Sigmoid colon (tissue), 7 donors: ENCODE data around the gene TRPM3. TPM values are rescaled to one million over a fixed set of nuclear protein-coding genes. Genes with fewer than 3 reads are reported as not detected.

Source experiments
- DNase-seq: peaks from one replicate; pipeline ENCODE4 v3.0.0-alpha.2; 2019
- H3K27ac ChIP-seq, 4 donors: fragments of 200-600 bp; sonication (generic); one replicate each; pipeline ENCODE4 v1.5.1; 2016 to 2019; ENCODE audit warnings: mild to moderate bottlenecking in 1 of 4
- H3K27me3 ChIP-seq, 3 donors: fragments of 200-600 bp; sonication (generic); one replicate each; pipeline ENCODE4 v1.5.1; 2019; ENCODE audit warnings: mild to moderate bottlenecking in 1 of 3
- H3K36me3 ChIP-seq, 4 donors: fragments of 200-600 bp; sonication (generic); one replicate each; pipeline ENCODE4 v1.5.1; 2016 to 2019
- H3K4me1 ChIP-seq, 4 donors: fragments of 200-600 bp; sonication (generic); one replicate each; pipeline ENCODE4 v1.5.1; 2017 to 2019
- H3K4me3 ChIP-seq, 4 donors: fragments of 200-600 bp; sonication (generic); one replicate each; pipeline ENCODE4 v1.5.1; 2017 to 2019; ENCODE audit warnings: mild to moderate bottlenecking in 2 of 4, moderate library complexity in 1 of 4
- H3K9me3 ChIP-seq, 4 donors: fragments of 200-600 bp in 3 of 4; sonication (generic) in 3 of 4; one replicate each; pipeline versions ENCODE4 v1.5.1 to v1.6.1; 2013 to 2019
- CTCF ChIP-seq, 4 experiments: fragments of 450-650 bp in 3 of 4; fragments of 200-600 bp in 1 of 4; IDR thresholded peaks; one replicate each; pipeline ENCODE4 v1.5.1; 2016 to 2019; ENCODE audit warnings: antibody characterized with exemption in 4 of 4, mild to moderate bottlenecking in 3 of 4, moderate library complexity in 2 of 4
- EP300 ChIP-seq, 4 donors: sonication (generic); formaldehyde crosslinking; IDR thresholded peaks; one replicate each; pipeline ENCODE4 v1.6.1; 2017; ENCODE audit warnings: antibody characterized with exemption in 4 of 4
- POLR2A ChIP-seq, 2 donors: fragments of 450-650 bp; IDR thresholded peaks; one replicate each; pipeline ENCODE4 v1.6.1; 2016; ENCODE audit warnings: antibody characterized with exemption in 2 of 2, mild to moderate bottlenecking in 2 of 2, moderate library complexity in 2 of 2
- POLR2AphosphoS5 ChIP-seq, 4 donors: sonication (generic); formaldehyde crosslinking; IDR thresholded peaks; one replicate each; pipeline ENCODE4 v1.6.1; 2017; ENCODE audit warnings: antibody characterized with exemption in 4 of 4
- WGBS, 2 donors: extraction: QIAGEN DNeasy Blood & Tissue Kit; methylation state at CpG; one replicate each; pipeline ENCODE4 v1.1.7; 2013; 5-methylcytosine and 5-hydroxymethylcytosine counted together
- intact Hi-C: fragments of 100-400 bp; cut with DNase I; formaldehyde crosslinking; loops from one replicate; pipeline ENCODE4 v1.15.1; 2023
- polyA plus RNA-seq, 3 donors: library from polyadenylated mRNA; stranded (reverse); fragments of 200-250 nt; gene quantifications; one replicate each; pipeline ENCODE4 v1.2.3, GENCODE V29; 2013
- total RNA-seq, 4 donors: library from RNA; depleted of rRNA; stranded (reverse); fragments of >200 nt; gene quantifications; one replicate each; pipeline ENCODE4 v1.1.0, GENCODE V29; 2016
- donor health status: healthy with polysubstance abuse.
- donor health status: Bipolar disorder and iron deficiency.
- donor health status: healthy.

TRPM3 gene
- total and polyA plus RNA-seq, 7 donors: 0.07 to 1.8 (median 0.41) TPM; not detected in 2

GRCh38 chr9:70514273-70514672 lies 607.1 kb downstream of the TRPM3 start:
- Histone ChIP-seq H3K4me3 (no peak overlapping the region), H3K27ac (no peak overlapping the region), H3K27me3 (no peaks in the 10 kb centered on the region), H3K36me3 (no peaks in the 10 kb centered on the region), H3K4me1 (no peaks in the 10 kb centered on the region), H3K9me3 (no peaks in the 10 kb centered on the region)
- no peak for DNase-seq
- intact Hi-C loops: no loop called here
- 88 to 94% methylated on average over 2 of the region's 2 CpGs for WGBS, 2 donors
- TF ChIP-seq CTCF (IDR thresholded peaks at IDR 0.05) (no peak), EP300 (IDR thresholded peaks at IDR 0.05) (no peak), POLR2A (IDR thresholded peaks at IDR 0.05) (no peak), POLR2AphosphoS5 (IDR thresholded peaks at IDR 0.05) (no peak)

DNA sequence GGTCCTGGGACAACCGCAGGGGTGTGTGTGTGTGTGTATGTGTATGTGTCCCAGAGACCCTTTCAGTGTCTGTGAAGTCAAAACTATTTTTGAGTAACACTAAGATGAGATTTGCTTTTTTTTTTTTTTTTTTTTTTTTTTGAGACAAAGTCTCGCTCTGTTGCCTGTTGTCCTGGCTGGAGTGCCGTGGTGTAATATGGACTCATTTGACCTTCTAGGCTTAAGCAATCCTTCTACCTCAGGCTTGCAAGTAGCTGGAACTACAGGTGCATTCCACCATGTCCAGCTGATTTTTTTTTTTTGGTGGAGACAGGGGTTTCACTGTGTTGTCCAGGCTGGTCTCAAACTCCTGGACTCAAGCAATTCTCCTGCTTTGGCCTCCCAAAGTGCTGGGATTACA lies 609.6 kb downstream of the TRPM3 start:
- Histone ChIP-seq H3K4me1 (no peaks in the 10 kb centered on the region), H3K4me3 (no peak overlapping the region), H3K9me3 (no peaks in the 10 kb centered on the region), H3K36me3 (no peaks in the 10 kb centered on the region), H3K27me3 (no peaks in the 10 kb centered on the region), H3K27ac (no peak overlapping the region)
- TF ChIP-seq POLR2A (IDR thresholded peaks at IDR 0.05) (no peak), EP300 (IDR thresholded peaks at IDR 0.05) (no peak), CTCF (IDR thresholded peaks at IDR 0.05) (no peak), POLR2AphosphoS5 (IDR thresholded peaks at IDR 0.05) (no peak)
- intact Hi-C loops: no loop called here
- DNase-seq: no peak
- 94 to 95% methylated on average over 3 of the region's 3 CpGs for WGBS, 2 donors

GRCh38 chr9:70510157-70510770 lies 611.2 kb downstream of the TRPM3 start:
- DNase-seq: no peak
- H3K27me3 ChIP-seq: no peaks in the 10 kb centered on the region
- H3K4me1 ChIP-seq: peaks cover 0 to 7% (median 0%) of the 10 kb centered on the region in 4 donors
- H3K9me3 ChIP-seq: no peaks in the 10 kb centered on the region
- intact Hi-C loops: no loop called here
- H3K4me3 ChIP-seq: no peak overlapping the region
- WGBS, 2 donors: 63 to 87% methylated on average over 3 of the region's 3 CpGs
- no peak overlapping the region for H3K27ac ChIP-seq
- TF ChIP-seq CTCF (IDR thresholded peaks at IDR 0.05) (peak; percentile 11 to 43 (median 28)), POLR2A (IDR thresholded peaks at IDR 0.05) (no peak)
- H3K36me3 ChIP-seq: no peaks in the 10 kb centered on the region

GRCh38 chr9:70506159-70506558 lies 615.3 kb downstream of the TRPM3 start:
- H3K27ac ChIP-seq: no peak overlapping the region

GRCh38 chr9:70504834-70505233 lies 616.6 kb downstream of the TRPM3 start:
- H3K4me3 ChIP-seq: no peak overlapping the region
- no peak for DNase-seq
- no peak for TF ChIP-seq POLR2A (IDR thresholded peaks at IDR 0.05)
- TF ChIP-seq CTCF (IDR thresholded peaks at IDR 0.05): no peak
- TF ChIP-seq EP300 (IDR thresholded peaks at IDR 0.05): no peak
- no peak for TF ChIP-seq POLR2AphosphoS5 (IDR thresholded peaks at IDR 0.05)
- intact Hi-C loops: no loop called here
- H3K27ac ChIP-seq: peak overlapping the region in 1 of 4 donors; percentile 32
- H3K9me3 ChIP-seq: no peaks in the 10 kb centered on the region
- no peaks in the 10 kb centered on the region for H3K36me3 ChIP-seq
- WGBS, 2 donors: 48 to 85% methylated on average over 4 of the region's 4 CpGs
- no peaks in the 10 kb centered on the region for H3K27me3 ChIP-seq
- H3K4me1 ChIP-seq: peaks cover 0 to 17% (median 13%) of the 10 kb centered on the region in 4 donors

More at GRCh38 chr9:70506159-70506558, 615.3 kb downstream of the TRPM3 start:
- Histone ChIP-seq H3K27me3 (no peaks in the 10 kb centered on the region), H3K36me3 (no peaks in the 10 kb centered on the region), H3K4me1 (peaks cover 0 to 17% (median 13%) of the 10 kb centered on the region in 4 donors), H3K4me3 (no peak overlapping the region), H3K9me3 (no peaks in the 10 kb centered on the region)
- DNase-seq: no peak
- intact Hi-C loops: no loop called here
- 86 to 90% methylated on average over 2 of the region's 2 CpGs for WGBS, 2 donors
- no peak for TF ChIP-seq POLR2A (IDR thresholded peaks at IDR 0.05)
